Measurements from ENCODE around the gene MRPL53. TPM values are rescaled to one million over a fixed set of nuclear protein-coding genes. Genes with fewer than 3 reads are reported as not detected.
A peak's percentile ranks its signal among the peaks of the same experiment; 100 is the strongest.
"Not testable (repeated sequence)": the region's sequence is repeated elsewhere in the genome, so short reads cannot be mapped to it uniquely, and the experiment has no call there.

Gene MRPL53
- total and polyA plus RNA-seq, 8 donors: 37.6 to 60.0 (median 45.9) TPM

GRCh38 chr2:74481431-74481830, 9.0 kb upstream of the MRPL53 start:
- FAIRE-seq (no peak), DNase-seq (no peak), ATAC-seq (no peak)
- no peaks in the 10 kb centered on the region for H3K9me3 ChIP-seq
- intact Hi-C loops (cut with DNase I): loop anchor here in 1 of 3 donors (5.0 kb wide), 1 partner anchor 106 kb away; no protein-coding TSS in a partner anchor
- H3K4me1 ChIP-seq: peaks cover 5 to 18% (median 11%) of the 10 kb centered on the region in 3 donors
- H3K27me3 ChIP-seq: no peaks in the 10 kb centered on the region
- H3K4me3 ChIP-seq: peak overlapping the region; percentile 58 to 94 (median 78)
- no peak for TF ChIP-seq CTCF (IDR thresholded peaks at IDR 0.05)
- no peaks in the 10 kb centered on the region for H3K36me3 ChIP-seq
- 38 to 54% methylated on average over 3 of the region's 3 CpGs for WGBS, 2 donors
- no peak overlapping the region for H3K27ac ChIP-seq

GRCh38 chr2:74474899-74475298, 2.4 kb upstream of the MRPL53 start:
- no peaks in the 10 kb centered on the region for H3K9me3 ChIP-seq
- TF ChIP-seq CTCF (IDR thresholded peaks at IDR 0.05): no peak
- no peaks in the 10 kb centered on the region for H3K27me3 ChIP-seq
- H3K36me3 ChIP-seq: peaks cover 0 to 4% (median 0%) of the 10 kb centered on the region in 3 donors
- H3K27ac ChIP-seq: no peak overlapping the region
- peaks cover 5 to 16% (median 7%) of the 10 kb centered on the region in 3 donors for H3K4me1 ChIP-seq
- intact Hi-C loops (cut with DNase I): loop anchor here in 1 of 3 donors (5.0 kb wide), 1 partner anchor 112 kb away; no protein-coding TSS in a partner anchor
- WGBS, 2 donors: 87 to 88% methylated on average over 5 of the region's 5 CpGs
- no peak for FAIRE-seq
- no peak for ATAC-seq
- H3K4me3 ChIP-seq: no peak overlapping the region
- no peak for DNase-seq

- Histone ChIP-seq H3K9me3 (no peaks in the 10 kb centered on the region), H3K27ac (no peak overlapping the region), H3K36me3 (peaks cover 0 to 4% (median 0%) of the 10 kb centered on the region in 3 donors), H3K4me3 (no peak overlapping the region), H3K27me3 (no peaks in the 10 kb centered on the region), H3K4me1 (peaks cover 5 to 16% (median 7%) of the 10 kb centered on the region in 3 donors)
- DNase-seq (no peak), FAIRE-seq (no peak), ATAC-seq (no peak)
- intact Hi-C loops (cut with DNase I): no loop called here
- TF ChIP-seq CTCF (IDR thresholded peaks at IDR 0.05): no peak
- 90 to 97% methylated on average over 6 of the region's 6 CpGs for WGBS, 2 donors
Measured at GRCh38 chr2:74474481-74474880, 2.0 kb upstream of the MRPL53 start.

- ATAC-seq (peak; percentile 7 to 19 (median 14)), DNase-seq (no peak), FAIRE-seq (no peak)
- H3K27me3 ChIP-seq: no peaks in the 10 kb centered on the region
- H3K4me3 ChIP-seq: peak overlapping the region; percentile 53 to 69 (median 62)
- TF ChIP-seq CTCF (IDR thresholded peaks at IDR 0.05): no peak
- H3K36me3 ChIP-seq: peaks cover 0 to 4% (median 0%) of the 10 kb centered on the region in 3 donors
- peak overlapping the region; percentile 86 to 92 (median 87) for H3K27ac ChIP-seq
- intact Hi-C loops (cut with DNase I): no loop called here
- H3K4me1 ChIP-seq: peaks cover 5 to 16% (median 7%) of the 10 kb centered on the region in 3 donors
- no peaks in the 10 kb centered on the region for H3K9me3 ChIP-seq
- 2 to 3% methylated on average over 7 of the region's 7 CpGs for WGBS, 2 donors
Measured at GRCh38 chr2:74472945-74473258, 422 bp upstream of the MRPL53 start.

- 42 to 48% methylated on average over 16 of the region's 16 CpGs for WGBS, 2 donors
- Histone ChIP-seq H3K36me3 (peaks cover 0 to 4% (median 0%) of the 10 kb centered on the region in 3 donors), H3K9me3 (no peaks in the 10 kb centered on the region), H3K4me3 (peak overlapping the region; percentile 53 to 69 (median 62)), H3K27ac (peak overlapping the region; percentile 86 to 92 (median 87)), H3K4me1 (peaks cover 5 to 16% (median 7%) of the 10 kb centered on the region in 3 donors), H3K27me3 (no peaks in the 10 kb centered on the region)
- TF ChIP-seq CTCF (IDR thresholded peaks at IDR 0.05): no peak
- FAIRE-seq (no peak), DNase-seq (no peak), ATAC-seq (no peak)
- intact Hi-C loops (cut with DNase I): no loop called here
Measured at GRCh38 chr2:74471332-74472065, 981 bp downstream of the MRPL53 start.

GRCh38 chr2:74470742-74471141, 1.7 kb downstream of the MRPL53 start:
- 94% methylated on average over 12 of the region's 12 CpGs for WGBS, 2 donors
- H3K4me3 ChIP-seq; H3K27ac ChIP-seq; intact Hi-C loops (cut with DNase I); FAIRE-seq; H3K27me3 ChIP-seq; ATAC-seq; H3K36me3 ChIP-seq; H3K9me3 ChIP-seq: not testable (repeated sequence)
- DNase-seq: peak in 1 of 6 donors; percentile 20
- H3K4me1 ChIP-seq: peaks cover 5 to 16% (median 7%) of the 10 kb centered on the region in 3 donors
